ENCODE results near the gene AOPEP. TPM values are rescaled to one million over a fixed set of nuclear protein-coding genes. Genes with fewer than 3 reads are reported as not detected.

Gene AOPEP
- polyA plus RNA-seq, 1 donor from 2014 or later, result 10.0 TPM

DNA sequence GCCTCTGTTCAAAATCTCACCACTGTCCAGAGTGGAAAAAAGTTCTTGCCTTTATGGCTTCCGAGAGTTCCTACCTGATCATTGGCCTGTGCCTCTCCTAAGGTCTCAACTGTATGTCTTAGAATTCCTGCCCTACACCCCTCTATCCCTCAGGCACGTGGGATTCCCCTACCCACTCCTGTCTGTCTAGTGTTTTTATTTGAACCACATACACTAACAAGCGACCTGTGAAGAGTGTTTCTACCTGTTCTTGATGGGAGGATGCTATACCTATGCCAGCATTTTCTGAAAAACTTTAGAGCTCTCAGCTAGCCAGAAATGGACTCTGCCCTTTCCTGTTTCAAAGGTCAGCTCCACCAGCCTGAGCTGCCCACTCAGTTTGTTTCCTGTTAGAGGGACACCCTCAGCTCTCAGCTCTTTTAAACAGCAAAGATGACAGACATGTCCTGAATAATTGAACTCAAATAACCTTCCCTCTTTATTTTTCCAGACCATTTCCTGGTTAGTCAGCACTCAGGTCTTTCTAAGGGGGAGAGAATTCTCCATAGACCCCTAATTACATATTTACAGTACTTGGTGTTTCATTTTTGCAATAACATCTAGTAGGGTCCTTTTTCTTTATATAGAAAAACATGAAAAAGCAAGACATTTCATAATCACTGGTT lies 214.8 kb downstream of the AOPEP start:
- H3K9ac ChIP-seq (ENCODE audit: low read length), result no peak overlapping the region
- H3F3A ChIP-seq (ENCODE audit: insufficient read depth, low read length, poor library complexity, severe bottlenecking), result no peaks in the 10 kb centered on the region
- no peak overlapping the region for H3K4me2 ChIP-seq (ENCODE audit: low read length)
- no peaks in the 10 kb centered on the region for H3K9me2 ChIP-seq (ENCODE audit: insufficient read depth, low read length)
- no peak overlapping the region for H2AFZ ChIP-seq (ENCODE audit: low read depth, low read length)
- H3K9me3 ChIP-seq (ENCODE audit: low read length), result no peaks in the 10 kb centered on the region
- no peaks in the 10 kb centered on the region for H3K27me3 ChIP-seq (ENCODE audit: insufficient read depth, low read depth, low read length)
- H3K4me3 ChIP-seq (ENCODE audit: low read length), result no peak overlapping the region
- no peaks in the 10 kb centered on the region for H3K36me3 ChIP-seq (ENCODE audit: insufficient read depth, low read length)
- TF ChIP-seq REST (IDR thresholded peaks at IDR 0.05; ENCODE audit: borderline replicate concordance) (no peak), EP300 (conservative IDR thresholded peaks at IDR 0.05; ENCODE audit: poor library complexity, severe bottlenecking) (no peak), TAF1 (IDR thresholded peaks at IDR 0.05; ENCODE audit: low read depth) (no peak)
- H3K79me2 ChIP-seq (replicated peaks; ENCODE audit: insufficient read depth, low read length), result no peaks in the 10 kb centered on the region
- no peaks in the 10 kb centered on the region for H4K20me1 ChIP-seq (ENCODE audit: insufficient read depth)
- no peak overlapping the region for H3K27ac ChIP-seq (ENCODE audit: low read length)

- H3K4me2 ChIP-seq (ENCODE audit: low read length), result no peak overlapping the region
- no peaks in the 10 kb centered on the region for H3K79me2 ChIP-seq (replicated peaks; ENCODE audit: insufficient read depth, low read length)
- no peaks in the 10 kb centered on the region for H3K9me2 ChIP-seq (ENCODE audit: insufficient read depth, low read length)
- H4K20me1 ChIP-seq (ENCODE audit: insufficient read depth), result no peaks in the 10 kb centered on the region
- no peak overlapping the region for H2AFZ ChIP-seq (ENCODE audit: low read depth, low read length)
- no peak overlapping the region for H3K9ac ChIP-seq (ENCODE audit: low read length)
- no peaks in the 10 kb centered on the region for H3F3A ChIP-seq (ENCODE audit: insufficient read depth, low read length, poor library complexity, severe bottlenecking)
- TF ChIP-seq TAF1 (IDR thresholded peaks at IDR 0.05; ENCODE audit: low read depth), result no peak
- no peak for TF ChIP-seq REST (IDR thresholded peaks at IDR 0.05; ENCODE audit: borderline replicate concordance)
- no peak for TF ChIP-seq SMC3 (conservative IDR thresholded peaks at IDR 0.05; ENCODE audit: poor library complexity)
- TF ChIP-seq, protein P1, sequence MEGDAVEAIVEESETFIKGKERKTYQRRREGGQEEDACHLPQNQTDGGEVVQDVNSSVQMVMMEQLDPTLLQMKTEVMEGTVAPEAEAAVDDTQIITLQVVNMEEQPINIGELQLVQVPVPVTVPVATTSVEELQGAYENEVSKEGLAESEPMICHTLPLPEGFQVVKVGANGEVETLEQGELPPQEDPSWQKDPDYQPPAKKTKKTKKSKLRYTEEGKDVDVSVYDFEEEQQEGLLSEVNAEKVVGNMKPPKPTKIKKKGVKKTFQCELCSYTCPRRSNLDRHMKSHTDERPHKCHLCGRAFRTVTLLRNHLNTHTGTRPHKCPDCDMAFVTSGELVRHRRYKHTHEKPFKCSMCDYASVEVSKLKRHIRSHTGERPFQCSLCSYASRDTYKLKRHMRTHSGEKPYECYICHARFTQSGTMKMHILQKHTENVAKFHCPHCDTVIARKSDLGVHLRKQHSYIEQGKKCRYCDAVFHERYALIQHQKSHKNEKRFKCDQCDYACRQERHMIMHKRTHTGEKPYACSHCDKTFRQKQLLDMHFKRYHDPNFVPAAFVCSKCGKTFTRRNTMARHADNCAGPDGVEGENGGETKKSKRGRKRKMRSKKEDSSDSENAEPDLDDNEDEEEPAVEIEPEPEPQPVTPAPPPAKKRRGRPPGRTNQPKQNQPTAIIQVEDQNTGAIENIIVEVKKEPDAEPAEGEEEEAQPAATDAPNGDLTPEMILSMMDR (IDR thresholded peaks at IDR 0.05; ENCODE audit: poor library complexity, severe bottlenecking), result no peak
- TF ChIP-seq EZH2 (IDR thresholded peaks at IDR 0.05; ENCODE audit: borderline replicate concordance, insufficient read depth, low read length, poor library complexity, severe bottlenecking), result no peak
- no peak for TF ChIP-seq RAD21 (conservative IDR thresholded peaks at IDR 0.05)
- no peak for TF ChIP-seq MXI1 (conservative IDR thresholded peaks at IDR 0.05; ENCODE audit: poor library complexity, severe bottlenecking)
- TF ChIP-seq EP300 (conservative IDR thresholded peaks at IDR 0.05; ENCODE audit: poor library complexity, severe bottlenecking), result no peak
- TF ChIP-seq POLR2AphosphoS5 (IDR thresholded peaks at IDR 0.05), result no peak
- H3K27ac ChIP-seq (ENCODE audit: low read length), result no peak overlapping the region
- no peak overlapping the region for H3K4me3 ChIP-seq (ENCODE audit: low read length)
- H3K36me3 ChIP-seq (ENCODE audit: insufficient read depth, low read length), result no peaks in the 10 kb centered on the region
- no peaks in the 10 kb centered on the region for H3K27me3 ChIP-seq (ENCODE audit: insufficient read depth, low read depth, low read length)
- H3K9me3 ChIP-seq (ENCODE audit: low read length), result no peaks in the 10 kb centered on the region
These were observed 218.1 kb downstream of the AOPEP start for GRCh38 chr9:94944626-94945025.
